K562 (cell line): ENCODE data around the gene PAX8. TPM values are rescaled to one million over a fixed set of nuclear protein-coding genes. Genes with fewer than 3 reads are reported as not detected.

Source experiments
- BCL6 ChIP-seq: fragments of 250-450 bp; sonication (Bioruptor Pico); IDR thresholded peaks from 2 replicates; pipeline ENCODE4 v1.4.0; 2020
- E2F3 ChIP-seq: fragments of 250-450 bp; sonication (Bioruptor Pico); IDR thresholded peaks from 2 replicates; pipeline ENCODE4 v1.4.0; 2020; ENCODE audit warnings: mild to moderate bottlenecking
- IRF1 ChIP-seq: sonication (generic); formaldehyde crosslinking; IDR thresholded peaks from 2 replicates; pipeline ENCODE4 v1.8.0; 2022; ENCODE audit warnings: missing genetic modification reagents, mild to moderate bottlenecking, borderline replicate concordance
- NR0B1 ChIP-seq: fragments of 450-650 bp; IDR thresholded peaks from one replicate; pipeline ENCODE4 v1.6.1; 2018; ENCODE audit warnings: mild to moderate bottlenecking, moderate library complexity; ENCODE audit not compliant: partially characterized antibody
- PHB ChIP-seq: fragments of 250-450 bp; sonication (Bioruptor Pico); IDR thresholded peaks from 2 replicates; pipeline ENCODE4 v1.5.0; 2021
- PRDM10 ChIP-seq: fragments of 450-650 bp; IDR thresholded peaks from 2 replicates; pipeline ENCODE4 v1.6.1; 2018; ENCODE audit not compliant: partially characterized antibody
- RREB1 ChIP-seq: fragments of 250-450 bp; sonication (Bioruptor Pico); IDR thresholded peaks from 2 replicates; pipeline ENCODE4 v1.4.0; 2020
- SRSF1 ChIP-seq: fragments of 200-400 bp; formaldehyde crosslinking; IDR thresholded peaks from 2 replicates; pipeline ENCODE4 v1.6.1; 2017; ENCODE audit warnings: mild to moderate bottlenecking, low read depth, low read length, moderate library complexity
- TCF3 ChIP-seq: sonication (generic); formaldehyde crosslinking; IDR thresholded peaks from 2 replicates; pipeline ENCODE4 v1.4.0; 2020; ENCODE audit warnings: mild to moderate bottlenecking, missing genetic modification reagents
- ZNF592 ChIP-seq: fragments of 450-650 bp; IDR thresholded peaks from 2 replicates; pipeline ENCODE4 v1.6.1; 2017; ENCODE audit warnings: antibody characterized with exemption, mild to moderate bottlenecking
- polyA plus RNA-seq, 8 experiments: library from polyadenylated mRNA; depleted of rRNA in 4 of 8; stranded (reverse) in 5 of 8; unstranded in 3 of 8; fragments of >200 nt; fragmentation: Nextera tagmentation in 2 of 8; fragmentation: Illumina TruSeq in 1 of 8; extraction: Ambion mirVana in 2 of 8; extraction: Trizol in 1 of 8; gene quantifications; 2 replicates each; pipeline versions ENCODE4 v1.2.1 to v1.2.3, GENCODE V29; 2011 to 2014; ENCODE audit warnings: inconsistent platforms in 1 of 8, missing spikeins in 1 of 8
- total RNA-seq, 7 experiments: library from RNA; depleted of rRNA in 6 of 7; stranded (reverse); fragments of >200 nt in 6 of 7; fragmentation: Illumina TruSeq in 2 of 7; extraction: Trizol in 2 of 7; gene quantifications; 2 replicates each; pipeline versions ENCODE4 v1.2.1 to v1.2.3, GENCODE V29; 2011 to 2021; ENCODE audit warnings: low replicate concordance in 1 of 7

The PAX8 gene
- total and polyA plus RNA-seq, 9 of the 15 experiments (the other 6 are each of a cell fraction or from before 2014, with no cell fraction given) = 0.13 to 2.1 (median 0.51) TPM

- TF ChIP-seq ZNF592 = peak; percentile 86
- no peak for TF ChIP-seq NR0B1
- TF ChIP-seq TCF3 (CRISPR knock-in tag) = no peak
- no peak for TF ChIP-seq PHB (CRISPR knock-in tag)
- TF ChIP-seq E2F3 (CRISPR knock-in tag) = no peak
- TF ChIP-seq IRF1 = no peak
- TF ChIP-seq PRDM10 = peak; percentile 38
- no peak for TF ChIP-seq BCL6 (CRISPR knock-in tag)
- TF ChIP-seq RREB1 (CRISPR knock-in tag) = no peak
- no peak for TF ChIP-seq SRSF1
Measured at GRCh38 chr2:113173542-113174375, 105.0 kb downstream of the PAX8 start, which contains the start of gene PSD4 (continued).
